Measurements from ENCODE around the gene CACNA1D. TPM values are rescaled to one million over a fixed set of nuclear protein-coding genes. Genes with fewer than 3 reads are reported as not detected.

CACNA1D gene
- total and polyA plus RNA-seq, 2 donors (not counting 3 experiments of a cell fraction or from before 2014, with no cell fraction given): 0.06 TPM; not detected in 1

DNA sequence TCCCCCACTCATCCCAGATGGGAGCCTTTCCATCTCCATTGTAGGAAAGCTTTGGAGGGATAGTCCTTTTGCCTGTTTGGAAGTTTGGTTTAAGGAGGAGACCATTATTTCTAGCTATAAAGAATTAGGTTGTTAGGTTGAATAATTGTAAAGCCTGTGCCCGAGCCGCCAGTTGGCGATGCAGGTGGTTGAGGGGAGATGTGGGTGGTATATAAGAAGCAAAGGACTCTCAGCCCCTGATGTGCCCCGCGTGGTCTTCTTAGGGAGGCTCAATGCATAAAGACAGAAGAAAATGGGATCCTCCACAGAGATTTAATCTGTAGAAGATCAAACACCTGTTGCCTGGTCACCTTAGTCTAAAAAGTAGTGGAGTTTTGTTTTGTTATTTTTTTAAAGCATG lies 296.1 kb downstream of the CACNA1D start:
- no peaks in the 10 kb centered on the region for H3K9me3 ChIP-seq (replicated peaks; ENCODE audit: control insufficient read depth, insufficient read depth, low read length)
- no peak overlapping the region for H2AFZ ChIP-seq (ENCODE audit: low read depth, low read length)
- BruUV-seq (replicated peaks): no TSS peak
- H3K36me3 ChIP-seq (ENCODE audit: control insufficient read depth in 2 of 2, extremely low read depth in 1 of 2, insufficient read depth in 2 of 2, low read length in 2 of 2): no peaks in the 10 kb centered on the region
- no peak overlapping the region for H3K27ac ChIP-seq (ENCODE audit: insufficient read depth, low read depth, low read length)
- no peak overlapping the region for H3K4me3 ChIP-seq (replicated peaks in 1 of 3; ENCODE audit: insufficient read depth in 1 of 3, low read depth in 1 of 3, low read length in 3 of 3)
- H3K4me2 ChIP-seq (ENCODE audit: insufficient read depth, low read length): no peak overlapping the region
- H3K27me3 ChIP-seq (ENCODE audit: control insufficient read depth in 2 of 2, insufficient read depth in 2 of 2, low read length in 2 of 2): no peaks in the 10 kb centered on the region
- TF ChIP-seq POLR2AphosphoS5 (IDR thresholded peaks at IDR 0.05; ENCODE audit: insufficient read depth, low read depth, low read length): no peak
- no peak for TF ChIP-seq FOS (IDR thresholded peaks at IDR 0.05; ENCODE audit: borderline replicate concordance, insufficient read depth, low read length)
- no peak for TF ChIP-seq JUN (IDR thresholded peaks at IDR 0.05; ENCODE audit: borderline replicate concordance, insufficient read depth, insufficient read length, low read depth)
- TF ChIP-seq CTCF (IDR thresholded peaks at IDR 0.05; ENCODE audit: extremely low read depth in 1 of 2, insufficient read depth in 1 of 2, low read depth in 1 of 2, low read length in 2 of 2): no peak
- TF ChIP-seq MYC (IDR thresholded peaks at IDR 0.05; ENCODE audit: low read depth, low read length): no peak
- no peak for TF ChIP-seq POLR2A (IDR thresholded peaks at IDR 0.05; ENCODE audit: low read depth, low read length)
- no peak for TF ChIP-seq GATA2 (IDR thresholded peaks at IDR 0.05; ENCODE audit: insufficient read depth, insufficient read length, low read depth, low read length)
- TF ChIP-seq EZH2 (IDR thresholded peaks at IDR 0.05; ENCODE audit: borderline replicate concordance, low read depth, low read length, severe bottlenecking): no peak
- TF ChIP-seq, protein P1, sequence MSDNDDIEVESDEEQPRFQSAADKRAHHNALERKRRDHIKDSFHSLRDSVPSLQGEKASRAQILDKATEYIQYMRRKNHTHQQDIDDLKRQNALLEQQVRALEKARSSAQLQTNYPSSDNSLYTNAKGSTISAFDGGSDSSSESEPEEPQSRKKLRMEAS (IDR thresholded peaks at IDR 0.05; ENCODE audit: insufficient read depth, insufficient read length): no peak
- CTCF ChIA-PET: no interaction called here
- FAIRE-seq (no peak), DNase-seq (ENCODE audit: low read depth, low spot score) (no peak)
- H3K9ac ChIP-seq (replicated peaks; ENCODE audit: extremely low read depth, insufficient read depth, low read length): no peak overlapping the region
- H3K9me1 ChIP-seq (replicated peaks; ENCODE audit: control insufficient read depth, extremely low read depth, insufficient read depth, low read length): no peaks in the 10 kb centered on the region
- POLR2A ChIA-PET: no interaction called here
- intact Hi-C loops (cut with micrococcal nuclease): no loop called here
- dilution Hi-C loops (cut with MboI; ENCODE audit: extremely low pct_ligation_motif_present, low sequenced_read_pairs): no loop called here
- H3K4me1 ChIP-seq (ENCODE audit: control insufficient read depth, extremely low read depth, insufficient read depth, low read length): no peaks in the 10 kb centered on the region
- no peaks in the 10 kb centered on the region for H3K79me2 ChIP-seq (ENCODE audit: control insufficient read depth, insufficient read depth, low read length)
- H4K20me1 ChIP-seq (replicated peaks; ENCODE audit: control insufficient read depth, extremely low read depth, insufficient read depth, low read length): no peaks in the 10 kb centered on the region
